Stimulated activated CD4-positive, alpha-beta T cell treated with anti-CD3 and anti-CD28 coated beads, TNF-alpha, amount 100 ng/mL, for 1 hour (primary cell): ENCODE data around the gene DGKI.

Experiments
- DNase-seq, 3 donors: peaks; one replicate each; pipeline ENCODE4 v3.0.0-alpha.2; 2020; ENCODE audit warnings: low read depth in 3 of 3, low spot score in 1 of 3

The DGKI gene

DNA sequence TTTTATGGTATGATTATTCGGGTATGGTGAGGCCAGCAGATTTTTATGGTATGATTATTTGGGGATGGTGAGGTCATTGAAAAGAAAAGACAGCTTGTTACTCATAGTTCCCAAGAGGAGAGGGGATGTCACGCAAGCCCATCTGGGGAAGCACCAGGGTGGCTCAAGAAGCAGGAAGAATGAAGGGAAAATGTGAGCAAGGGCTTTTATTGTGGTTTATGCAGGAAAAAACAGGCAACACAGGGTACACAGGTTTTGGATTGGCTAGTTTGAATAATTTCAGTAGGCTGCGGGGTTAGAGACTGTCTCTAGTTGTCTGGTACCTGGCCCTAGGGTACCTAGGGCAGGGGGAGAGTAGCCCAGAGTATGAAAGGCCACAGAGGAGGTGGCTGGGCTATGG is 26.8 kb upstream of the DGKI start:
- DNase-seq: no peak

DNA sequence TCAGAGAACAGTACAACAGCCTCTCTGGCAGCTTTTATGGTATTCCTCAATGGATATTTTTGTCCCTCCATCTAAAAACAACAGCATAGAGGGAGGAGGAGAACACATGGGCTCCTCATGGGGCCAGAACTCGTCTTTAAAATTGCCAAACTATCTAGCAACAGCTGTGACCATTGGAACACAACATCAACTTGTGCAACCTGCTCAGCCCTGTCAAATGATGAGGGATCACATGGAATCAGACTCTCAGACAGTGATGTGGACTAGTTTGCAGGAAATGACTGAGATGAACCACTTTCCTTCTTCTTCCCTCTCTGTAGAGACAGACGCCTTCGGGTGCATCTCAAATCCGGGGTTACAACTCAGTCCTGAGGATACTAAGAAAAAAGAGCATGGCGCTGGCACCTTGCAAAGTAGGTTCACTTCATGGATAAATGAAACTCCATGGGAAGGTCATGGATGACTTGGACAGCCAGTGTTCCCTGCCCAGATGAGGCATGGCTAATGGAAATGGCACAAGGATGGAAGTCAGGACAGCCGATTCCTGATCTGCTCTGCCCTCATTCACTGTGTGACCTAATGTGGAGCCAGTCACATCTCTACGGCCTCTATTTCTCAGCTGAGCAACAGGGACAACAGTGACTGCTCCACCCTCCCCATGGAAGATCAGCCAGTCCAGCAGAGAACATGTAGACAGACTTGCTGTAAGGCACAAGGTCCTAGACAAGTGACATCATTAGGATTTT is 24.6 kb upstream of the DGKI start:
- no peak for DNase-seq

DNA sequence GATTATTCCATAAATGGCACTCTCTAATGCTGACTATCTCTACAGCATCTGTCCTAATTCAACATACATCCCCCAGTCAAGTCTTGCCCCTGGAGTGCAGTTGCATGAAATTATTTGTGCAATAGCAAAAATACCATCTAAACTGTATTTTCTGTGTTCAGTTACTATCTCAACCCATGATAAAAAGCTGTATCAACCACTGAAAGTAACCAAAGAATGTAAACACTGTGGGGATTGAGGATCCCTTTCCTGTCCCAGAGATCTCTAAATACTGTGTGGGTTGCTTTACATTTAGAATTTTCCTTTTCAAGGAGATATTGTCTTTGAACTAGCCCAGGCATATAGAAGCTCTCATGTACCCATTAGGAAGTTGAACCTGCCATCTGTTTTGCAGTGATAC is 23.9 kb upstream of the DGKI start:
- no peak for DNase-seq

DNA sequence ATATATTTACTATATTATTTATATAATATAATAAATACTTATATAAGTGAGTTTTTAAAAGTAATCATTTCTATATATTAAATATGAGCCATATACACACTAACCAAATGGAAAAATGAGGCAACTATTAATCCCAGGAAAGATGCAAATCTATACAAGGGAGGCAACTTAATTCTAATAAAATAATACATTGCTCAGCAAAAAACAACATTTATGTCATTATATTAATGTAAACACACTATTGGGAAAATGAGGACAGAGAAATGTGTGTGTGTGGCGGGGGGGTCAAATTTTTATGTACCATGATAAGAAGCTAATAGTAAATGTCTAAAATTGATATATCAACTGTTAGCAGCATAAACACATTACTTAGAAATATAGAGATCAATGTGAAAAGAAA is 23.3 kb upstream of the DGKI start:
- no peak for DNase-seq

DNA sequence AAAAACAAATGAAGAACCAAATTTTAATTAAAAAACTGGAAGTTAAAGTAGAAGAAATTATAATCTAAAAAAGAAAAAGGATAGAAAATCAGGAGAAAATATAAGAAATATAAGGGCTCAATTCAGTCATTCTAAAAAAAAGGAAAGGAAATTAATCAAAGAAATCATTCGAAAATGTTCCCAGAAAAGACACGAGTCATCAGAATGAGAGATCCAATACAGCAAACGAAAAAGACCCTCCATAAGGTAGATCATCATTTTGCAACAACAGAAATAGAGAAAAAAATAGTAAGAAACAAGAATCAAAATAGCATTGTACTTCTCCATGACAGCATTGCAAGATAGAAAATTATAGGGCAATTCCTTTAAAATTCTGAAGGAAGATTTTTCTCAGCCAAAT is 22.5 kb upstream of the DGKI start:
- no peak for DNase-seq

DNA sequence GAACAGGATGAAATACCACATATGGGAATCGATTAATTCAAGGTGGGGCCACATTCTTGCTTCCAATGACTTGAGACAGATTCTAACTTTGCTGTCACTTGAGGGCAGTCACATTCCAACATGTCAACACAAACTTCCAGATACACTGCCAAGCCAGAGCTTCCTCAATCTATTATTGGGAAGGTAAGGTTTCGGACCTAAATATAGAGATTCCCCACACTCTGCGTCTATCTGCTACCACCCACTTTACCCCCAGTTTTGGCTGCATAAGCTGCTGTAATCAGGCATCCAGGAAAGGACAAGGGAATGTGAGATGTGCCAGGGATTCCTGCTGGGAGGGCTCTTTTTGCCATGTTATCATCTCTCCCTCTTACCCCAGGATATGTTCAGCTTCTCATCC is 20.5 kb upstream of the DGKI start:
- no peak for DNase-seq

DNA sequence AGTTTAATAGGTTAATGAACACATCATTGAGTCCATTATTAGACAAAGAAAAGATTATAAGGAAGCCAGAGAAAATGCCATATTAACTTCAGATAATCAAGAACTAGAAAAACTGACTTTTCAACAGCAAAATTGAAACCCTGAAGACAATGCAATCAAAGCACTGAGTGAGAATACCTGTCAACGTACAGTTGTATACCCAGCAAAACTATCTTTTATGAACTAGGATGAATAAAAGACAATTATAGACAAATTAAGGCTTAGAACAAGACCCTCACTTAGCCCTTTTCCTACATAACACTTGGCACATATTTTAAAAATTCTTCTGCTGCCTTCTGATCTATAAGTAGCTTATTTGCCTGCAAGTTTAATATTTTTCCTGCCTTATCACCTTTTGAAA is 19.0 kb upstream of the DGKI start:
- no peak for DNase-seq

DNA sequence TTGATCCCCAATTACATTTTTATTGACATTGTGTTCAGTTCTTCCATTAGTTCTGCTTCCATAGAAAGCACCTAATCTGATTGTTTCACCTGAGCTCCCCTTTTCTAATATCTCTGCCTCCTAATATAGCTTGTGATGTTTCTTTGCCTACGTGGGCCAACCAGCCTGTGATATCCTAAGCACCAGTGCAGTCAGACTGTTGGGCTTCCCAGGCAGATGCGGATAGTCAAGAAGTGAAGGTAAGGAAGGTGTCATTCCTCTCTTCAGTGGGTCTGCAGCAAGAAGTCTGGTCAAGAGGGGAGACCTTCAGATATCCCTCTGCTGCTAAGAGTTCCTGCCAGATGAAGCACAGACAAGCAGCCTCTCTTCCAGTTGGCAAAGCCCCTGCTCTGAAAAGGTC is 16.2 kb upstream of the DGKI start:
- DNase-seq: no peak

DNA sequence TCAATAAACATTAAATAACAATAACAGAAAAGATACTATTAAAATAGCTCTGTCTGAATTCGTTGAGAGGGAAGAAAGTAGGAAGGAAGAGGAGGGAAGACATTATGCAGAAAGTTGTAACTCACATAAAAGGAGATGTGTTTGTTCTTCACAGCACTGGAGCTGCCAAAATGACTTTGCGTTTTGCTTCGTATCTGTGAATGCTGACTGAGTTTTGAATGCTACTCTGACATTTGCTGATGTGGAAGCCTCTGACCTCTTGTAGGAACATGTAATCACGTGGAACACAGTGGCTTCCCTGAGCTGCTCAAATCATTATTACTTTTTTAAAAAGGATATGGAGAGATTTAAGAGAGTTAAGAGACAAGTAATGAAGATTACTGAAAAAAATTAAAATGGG is 15.6 kb upstream of the DGKI start:
- no peak for DNase-seq

DNA sequence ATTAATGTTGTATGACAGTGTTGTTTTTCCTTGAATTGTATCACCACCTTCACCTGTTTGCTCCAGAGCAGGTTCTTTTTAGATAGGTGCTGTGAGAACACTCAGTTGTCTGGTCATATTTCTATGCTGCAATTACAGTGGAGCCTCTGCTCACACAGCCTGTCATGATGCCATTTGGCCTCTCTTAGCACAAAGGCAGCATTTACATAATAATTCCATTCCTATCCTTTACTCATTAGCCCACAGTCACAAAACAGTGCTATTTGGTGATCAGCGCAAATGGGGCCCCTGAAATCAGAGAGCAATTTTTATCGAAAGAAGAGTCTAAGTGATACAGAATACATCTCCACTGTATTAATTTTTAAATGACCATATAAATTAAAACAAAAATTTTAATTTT is 13.8 kb upstream of the DGKI start:
- no peak for DNase-seq

DNA sequence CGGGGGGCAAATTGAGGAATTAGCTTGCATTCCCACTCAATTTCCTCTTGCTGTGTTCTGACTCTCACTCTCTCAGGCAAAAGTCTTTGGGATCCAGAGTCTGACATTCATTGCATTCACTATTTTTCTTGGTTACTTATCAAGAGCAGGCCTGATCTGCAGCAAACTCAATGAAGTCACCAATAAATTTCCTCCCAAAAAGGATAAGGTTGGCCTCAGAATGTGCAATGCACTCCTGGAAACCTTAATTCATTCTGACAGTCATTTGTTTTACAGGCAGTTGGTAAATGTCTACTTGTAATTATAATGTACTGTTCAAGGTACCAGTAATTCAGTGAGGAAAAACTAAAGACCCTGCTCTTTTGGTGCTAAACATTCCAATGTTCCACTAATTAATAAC is 6.3 kb upstream of the DGKI start:
- DNase-seq: no peak

DNA sequence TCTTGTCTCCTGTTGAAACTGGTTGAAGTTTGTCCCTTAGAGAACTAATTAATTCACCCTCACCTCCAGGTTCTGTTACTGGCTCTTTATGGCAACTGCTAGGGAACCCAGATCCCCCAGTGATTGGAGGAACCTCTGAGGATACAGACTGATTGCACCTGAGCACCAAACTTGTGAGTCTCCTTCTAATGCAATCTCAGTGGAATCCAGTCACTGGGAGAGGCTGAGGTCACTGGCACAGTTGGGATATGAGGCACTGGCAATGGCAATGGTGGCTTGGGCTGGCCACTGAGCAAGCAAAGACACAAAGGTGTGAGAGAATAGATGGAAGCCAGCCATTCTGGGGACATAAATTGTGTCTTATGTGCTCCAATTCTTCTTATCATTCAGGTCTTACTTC is 5.3 kb upstream of the DGKI start:
- DNase-seq: no peak

DNA sequence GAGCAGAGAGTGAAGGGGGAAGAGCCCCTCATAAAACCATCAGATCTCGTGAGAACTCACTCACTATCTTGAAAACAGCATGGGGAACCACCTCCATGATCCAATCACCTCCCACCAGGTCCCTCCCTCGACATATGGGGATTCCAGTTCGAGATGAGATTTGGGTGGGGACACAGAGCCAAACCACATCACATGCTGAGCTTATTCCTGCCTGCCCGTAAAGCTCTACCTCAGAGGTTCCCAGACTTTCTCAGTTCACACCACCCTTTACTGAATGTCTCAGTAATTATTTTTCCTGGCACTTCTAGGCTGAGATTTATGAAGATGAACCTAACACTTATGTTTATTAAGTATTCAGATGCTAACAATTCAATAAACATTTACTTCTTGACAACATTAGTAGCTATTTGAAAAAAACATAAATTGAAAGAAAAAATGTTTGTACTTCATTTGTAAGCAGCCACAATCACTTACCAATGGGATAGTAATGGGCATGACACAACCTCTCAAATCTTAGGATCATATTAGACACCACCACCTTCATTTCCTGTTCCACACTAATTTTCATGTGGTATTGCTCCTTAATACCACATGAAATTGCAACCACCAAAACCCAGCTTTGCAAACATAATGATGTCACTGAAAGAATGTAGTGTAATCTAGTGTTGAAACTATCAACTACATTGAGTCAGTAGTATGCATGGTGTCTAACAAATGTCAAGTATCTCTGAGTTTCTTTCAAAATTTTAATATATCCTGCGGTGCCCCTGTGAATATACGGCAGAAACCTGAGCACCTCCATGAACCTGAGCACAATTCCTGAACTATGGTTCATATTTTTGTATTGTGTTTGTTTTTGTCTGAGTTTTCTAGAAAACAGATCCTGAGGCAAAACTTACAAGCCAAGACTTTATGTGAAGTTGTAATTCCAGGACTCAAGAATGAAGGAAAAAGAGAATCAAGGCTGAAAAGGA is 4.5 kb upstream of the DGKI start:
- no peak for DNase-seq

DNA sequence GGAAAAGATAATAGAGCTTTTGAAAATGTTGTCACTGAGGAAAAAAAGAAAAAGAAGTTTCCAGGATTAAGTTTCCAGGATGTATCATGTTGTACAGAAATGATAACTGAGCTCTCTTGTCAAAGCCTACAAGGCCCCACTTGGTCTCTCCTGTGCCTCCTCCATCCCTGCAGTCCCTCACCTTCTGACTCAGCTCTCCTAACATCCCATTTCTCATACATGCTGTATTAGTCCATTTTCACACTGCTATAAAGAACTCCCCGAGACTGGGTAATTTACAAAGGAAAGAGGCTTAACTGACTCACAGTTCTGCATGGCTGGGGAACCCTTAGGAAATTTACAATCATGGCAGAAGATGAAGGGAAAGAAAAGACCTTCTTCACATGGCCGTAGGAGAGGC is 3.8 kb upstream of the DGKI start:
- no peak for DNase-seq

DNA sequence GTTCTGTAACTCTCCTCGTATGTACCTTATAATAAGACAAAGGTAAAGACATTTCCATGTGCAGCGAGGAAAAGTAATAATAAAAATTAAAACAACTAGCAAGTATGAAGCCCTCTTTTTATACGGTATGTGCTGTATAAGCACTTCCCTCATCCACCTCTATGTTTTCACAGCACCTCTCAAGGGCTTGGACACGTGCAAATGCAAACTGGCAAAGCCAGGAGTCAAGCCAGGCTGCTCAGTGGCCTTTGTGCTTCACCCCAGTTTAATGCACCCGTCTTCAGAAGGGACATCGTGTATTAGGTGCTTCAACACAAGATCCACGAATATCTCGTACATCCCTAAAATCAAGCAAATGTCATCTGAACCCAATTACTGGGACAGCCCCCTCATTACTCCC is 1.3 kb upstream of the DGKI start:
- no peak for DNase-seq

DNA sequence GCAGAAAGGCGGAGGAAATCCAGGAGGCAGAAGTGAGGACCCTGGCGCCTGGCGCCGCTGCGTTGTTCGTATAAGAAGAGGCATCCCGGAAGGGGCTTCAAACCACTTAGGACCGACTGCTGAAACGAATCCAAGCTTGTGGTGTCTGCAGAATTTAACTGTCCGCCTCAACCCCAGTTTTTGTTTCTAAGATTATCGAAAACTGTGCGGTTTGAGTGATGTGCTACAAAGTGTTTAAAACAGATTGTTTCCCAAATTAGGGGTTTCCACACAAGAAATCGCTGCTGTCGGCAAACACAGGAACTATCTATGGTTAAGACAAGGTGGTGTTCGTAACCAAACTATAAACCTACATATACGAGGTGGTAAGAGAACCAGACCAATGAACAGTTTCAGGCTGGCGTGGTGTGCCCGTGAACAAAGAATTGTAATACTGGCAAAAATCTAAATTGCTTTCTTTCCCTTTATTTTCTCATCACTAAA is 835 bp upstream of the DGKI start:
- DNase-seq: no peak

DNA sequence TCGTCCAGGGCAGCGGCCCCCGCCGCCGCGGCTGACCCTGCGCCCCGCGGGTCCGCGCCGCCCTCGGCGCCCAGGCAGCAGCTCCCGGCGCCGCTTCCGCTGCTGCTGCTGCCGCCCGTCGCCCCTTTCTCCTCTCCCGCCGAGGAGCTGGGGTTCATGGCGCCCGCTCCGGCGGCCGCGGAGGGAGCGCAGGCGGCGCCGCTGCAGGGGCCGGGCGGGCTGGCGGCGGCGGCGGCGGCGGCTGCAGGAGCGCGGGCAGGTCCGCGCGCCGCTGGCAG is 286 bp downstream of the DGKI start:
- DNase-seq: no peak

DNA sequence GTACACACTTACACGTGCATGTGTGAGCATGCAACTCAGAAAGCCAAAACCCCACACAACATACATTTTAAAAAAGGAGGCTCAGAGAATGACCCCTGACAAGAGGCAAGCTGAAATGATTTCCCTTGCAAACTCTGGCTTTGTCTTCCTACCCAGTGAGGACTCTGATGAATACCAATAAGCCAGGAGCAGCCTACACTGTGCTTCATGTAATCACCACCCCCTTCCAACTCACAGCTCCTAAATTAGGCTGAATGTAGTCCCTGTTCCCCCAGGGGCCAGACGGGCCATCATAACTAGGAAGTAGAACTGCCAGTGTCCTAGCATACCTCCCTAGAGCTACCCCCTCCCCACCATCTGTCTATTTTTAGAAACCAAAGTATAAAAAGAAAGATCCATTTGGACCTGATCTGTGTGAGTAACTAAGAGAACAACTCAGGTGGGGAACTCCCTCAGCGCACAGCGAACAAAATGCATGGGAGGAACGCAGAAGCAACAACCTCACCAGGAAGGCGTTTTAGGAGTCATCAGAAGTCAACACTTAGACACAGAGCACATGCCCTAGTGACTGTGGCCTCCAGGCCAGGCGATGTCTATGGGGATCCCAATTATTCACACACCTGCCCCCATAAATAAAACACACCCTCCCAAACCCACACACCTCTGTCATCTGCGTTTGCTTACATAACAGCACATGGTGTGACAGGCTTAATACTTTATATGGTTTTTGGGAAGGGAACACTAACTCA is 1.9 kb downstream of the DGKI start:
- no peak for DNase-seq

DNA sequence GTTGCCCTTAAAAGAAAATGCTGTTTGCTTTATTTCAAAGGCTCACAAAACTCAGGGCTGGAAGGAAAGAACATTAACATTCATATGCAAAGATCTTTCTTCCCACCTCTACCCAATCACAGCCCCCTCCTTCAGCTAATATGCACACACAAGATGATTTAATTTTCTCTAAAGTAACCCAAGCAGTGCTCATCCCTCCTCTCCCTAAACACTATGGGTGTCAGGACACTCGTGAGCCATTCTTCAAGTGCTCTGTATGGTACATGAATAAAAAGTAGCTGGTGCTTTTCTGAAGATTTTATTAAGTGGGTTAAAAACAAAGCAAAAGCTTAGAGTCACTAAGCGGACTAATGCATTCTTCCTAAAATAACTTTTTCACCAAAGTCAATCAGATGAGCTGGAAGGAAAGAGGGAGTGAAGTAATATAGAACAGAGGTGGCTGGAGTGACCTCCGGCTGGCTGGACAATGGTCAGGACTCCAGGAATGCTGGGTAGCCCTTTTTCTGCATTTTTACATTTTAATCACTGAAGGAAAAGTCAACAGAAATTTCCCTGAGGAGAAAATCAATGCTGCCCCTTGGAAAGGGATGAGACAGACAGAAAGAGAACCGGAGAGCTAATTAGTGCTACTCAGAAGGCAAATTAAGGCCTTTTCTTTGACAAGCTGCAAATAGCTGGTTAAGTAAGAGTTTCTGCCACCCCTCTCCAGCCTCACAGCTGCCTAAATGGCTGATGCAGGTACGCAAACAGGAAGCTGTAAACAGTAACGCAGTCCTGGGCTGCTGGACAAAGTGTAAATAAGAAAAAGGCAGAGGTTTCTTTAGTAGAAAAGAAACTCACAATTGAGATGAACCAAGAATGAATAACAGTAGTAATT is 6.6 kb downstream of the DGKI start:
- DNase-seq: no peak

DNA sequence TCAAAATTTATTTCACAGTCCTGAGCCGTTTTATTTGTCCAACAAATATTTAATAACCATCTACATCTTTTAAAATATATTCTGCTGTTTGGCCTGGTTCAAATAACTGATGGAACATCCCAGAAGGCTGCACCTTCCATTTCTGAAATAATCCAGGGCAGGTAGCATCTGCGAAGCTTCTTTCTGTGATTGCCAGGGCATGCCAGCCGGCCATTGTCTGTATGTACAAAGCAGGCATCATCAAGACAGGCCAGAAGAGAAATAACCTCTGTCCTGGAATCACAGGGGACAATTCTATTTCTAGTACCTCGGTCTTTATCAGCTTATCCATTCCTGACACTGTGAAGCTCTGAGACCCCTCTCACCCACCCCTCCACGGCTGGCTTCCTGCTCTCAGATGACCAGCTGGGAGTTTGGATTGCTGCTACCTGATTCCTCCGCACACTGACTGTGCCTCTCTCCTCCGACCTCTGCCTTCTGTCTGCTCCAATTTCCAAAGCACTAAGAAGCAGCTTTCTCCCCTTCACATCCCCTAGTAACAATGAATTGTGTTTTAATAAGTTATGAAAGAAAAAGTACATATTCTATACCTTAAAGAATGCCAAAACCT is 8.0 kb downstream of the DGKI start:
- no peak for DNase-seq

DNA sequence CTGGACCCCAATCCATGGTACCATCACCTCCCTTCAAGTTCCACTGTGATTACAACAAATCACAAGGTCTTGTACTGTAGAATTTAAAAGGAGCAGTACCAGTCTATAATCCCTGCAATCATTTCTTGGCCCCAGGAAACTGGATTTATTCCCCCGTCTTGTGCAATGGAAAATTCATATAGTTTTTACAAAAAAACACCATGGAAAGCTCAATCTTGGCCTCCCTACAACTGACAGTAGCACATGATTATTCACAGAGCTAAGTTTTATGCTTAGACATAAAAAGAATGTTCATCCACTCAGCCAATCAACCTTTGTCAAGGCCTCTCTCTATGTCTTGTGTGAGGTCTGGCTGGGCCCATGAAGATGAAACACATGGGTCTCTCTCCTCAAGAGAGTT is 10.2 kb downstream of the DGKI start:
- no peak for DNase-seq
